Hepatocyte (in vitro differentiated cells): Measurements from ENCODE around the gene ARF5. TPM values are rescaled to one million over a fixed set of nuclear protein-coding genes. Genes with fewer than 3 reads are reported as not detected.

Experiments used
- DNase-seq: peaks from one replicate; pipeline ENCODE4 v3.0.0-alpha.2; 2016; ENCODE audit warnings: low spot score
- H2AFZ ChIP-seq: fragments of 200-600 bp; sonication (generic); 2 replicates; pipeline ENCODE4 v1.6.0; 2016; ENCODE audit warnings: antibody characterized with exemption, mild to moderate bottlenecking
- H3K27ac ChIP-seq: fragments of 200-600 bp; sonication (generic); 2 replicates; pipeline ENCODE4 v1.5.1; 2016; ENCODE audit warnings: mild to moderate bottlenecking
- H3K27me3 ChIP-seq: fragments of 200-600 bp; sonication (generic); 2 replicates; pipeline ENCODE4 v1.6.1; 2016
- H3K36me3 ChIP-seq: fragments of 200-600 bp; sonication (generic); replicated peaks from 2 replicates; pipeline ENCODE4 v1.5.1; 2016; ENCODE audit warnings: low read depth; ENCODE audit not compliant: insufficient read depth
- H3K4me1 ChIP-seq: fragments of 200-600 bp; sonication (generic); 2 replicates; pipeline ENCODE4 v1.5.1; 2016; ENCODE audit warnings: mild to moderate bottlenecking, moderate library complexity; ENCODE audit not compliant: insufficient read depth
- H3K4me2 ChIP-seq: fragments of 200-600 bp; sonication (generic); 2 replicates; pipeline ENCODE4 v1.6.0; 2016
- H3K4me3 ChIP-seq: fragments of 200-600 bp; sonication (generic); 2 replicates; pipeline ENCODE4 v1.5.1; 2016; ENCODE audit warnings: mild to moderate bottlenecking
- H3K79me2 ChIP-seq: fragments of 200-600 bp; sonication (generic); 2 replicates; pipeline ENCODE4 v1.6.0; 2017; ENCODE audit warnings: mild to moderate bottlenecking
- H3K9me2 ChIP-seq: fragments of 200-600 bp; sonication (generic); replicated peaks from 2 replicates; pipeline ENCODE4 v1.6.0; 2017; ENCODE audit warnings: mild to moderate bottlenecking; ENCODE audit not compliant: insufficient read depth
- H3K9me3 ChIP-seq: fragments of 200-600 bp; sonication (generic); 2 replicates; pipeline ENCODE4 v1.5.1; 2016; ENCODE audit warnings: low read depth, mild to moderate bottlenecking
- H4K20me1 ChIP-seq: fragments of 200-600 bp; sonication (generic); 2 replicates; pipeline ENCODE4 v1.6.0; 2016; ENCODE audit warnings: mild to moderate bottlenecking; ENCODE audit not compliant: insufficient read depth, poor library complexity, severe bottlenecking
- EZH2 ChIP-seq: fragments of 200-600 bp; sonication (generic); IDR thresholded peaks from 2 replicates; pipeline ENCODE4 v1.6.1; 2016; ENCODE audit warnings: antibody characterized with exemption, mild to moderate bottlenecking, borderline replicate concordance
- EZH2phosphoT487 ChIP-seq: fragments of 200-600 bp; sonication (generic); IDR thresholded peaks from one replicate; pipeline ENCODE4 v1.6.1; 2018; ENCODE audit warnings: antibody characterized with exemption, mild to moderate bottlenecking, low read depth, moderate library complexity; ENCODE audit not compliant: unreplicated experiment, severe bottlenecking
- WGBS: methylation state at CpG from one replicate; pipeline ENCODE4 v1.1.6; 2016; ENCODE audit warnings: low lambda C conversion rate; ENCODE audit errors: missing lambda C conversion rate; 5-methylcytosine and 5-hydroxymethylcytosine counted together
- polyA plus RNA-seq: library from polyadenylated mRNA; unstranded; fragments of >200 nt; fragmentation: Nextera tagmentation; extraction: Ambion mirVana; gene quantifications from 2 replicates; pipeline ENCODE4 v1.2.1, GENCODE V29; 2016
- total RNA-seq: library from RNA; depleted of rRNA; stranded (reverse); fragments of >200 nt; gene quantifications from 2 replicates; pipeline ENCODE4 v1.2.3, GENCODE V29; 2014
- TF ChIP-seq, protein P1 (sequence below): fragments of 200-600 bp; sonication (generic); IDR thresholded peaks from 2 replicates; pipeline ENCODE4 v1.5.1; 2016; ENCODE audit warnings: antibody characterized with exemption, mild to moderate bottlenecking; ENCODE audit not compliant: poor library complexity

Gene ARF5
- total and polyA plus RNA-seq, 2 experiments from 2014 or later, result 237 to 243 TPM

GRCh38 chr7:127578036-127578684, 10.1 kb upstream of the ARF5 start:
- Histone ChIP-seq H3K9me3 (no peaks in the 10 kb centered on the region), H3K4me1 (no peaks in the 10 kb centered on the region), H4K20me1 (peaks cover 10% of the 10 kb centered on the region), H3K9me2 (no peaks in the 10 kb centered on the region), H2AFZ (no peak overlapping the region), H3K4me2 (no peak overlapping the region), H3K27ac (no peak overlapping the region), H3K79me2 (peaks cover 28% of the 10 kb centered on the region), H3K36me3 (no peaks in the 10 kb centered on the region), H3K27me3 (no peaks in the 10 kb centered on the region), H3K4me3 (no peak overlapping the region)
- WGBS, result 71% methylated on average over 5 of the region's 5 CpGs
- TF ChIP-seq EZH2, result no peak
- no peak for TF ChIP-seq EZH2phosphoT487
- TF ChIP-seq, protein P1, sequence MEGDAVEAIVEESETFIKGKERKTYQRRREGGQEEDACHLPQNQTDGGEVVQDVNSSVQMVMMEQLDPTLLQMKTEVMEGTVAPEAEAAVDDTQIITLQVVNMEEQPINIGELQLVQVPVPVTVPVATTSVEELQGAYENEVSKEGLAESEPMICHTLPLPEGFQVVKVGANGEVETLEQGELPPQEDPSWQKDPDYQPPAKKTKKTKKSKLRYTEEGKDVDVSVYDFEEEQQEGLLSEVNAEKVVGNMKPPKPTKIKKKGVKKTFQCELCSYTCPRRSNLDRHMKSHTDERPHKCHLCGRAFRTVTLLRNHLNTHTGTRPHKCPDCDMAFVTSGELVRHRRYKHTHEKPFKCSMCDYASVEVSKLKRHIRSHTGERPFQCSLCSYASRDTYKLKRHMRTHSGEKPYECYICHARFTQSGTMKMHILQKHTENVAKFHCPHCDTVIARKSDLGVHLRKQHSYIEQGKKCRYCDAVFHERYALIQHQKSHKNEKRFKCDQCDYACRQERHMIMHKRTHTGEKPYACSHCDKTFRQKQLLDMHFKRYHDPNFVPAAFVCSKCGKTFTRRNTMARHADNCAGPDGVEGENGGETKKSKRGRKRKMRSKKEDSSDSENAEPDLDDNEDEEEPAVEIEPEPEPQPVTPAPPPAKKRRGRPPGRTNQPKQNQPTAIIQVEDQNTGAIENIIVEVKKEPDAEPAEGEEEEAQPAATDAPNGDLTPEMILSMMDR, result peak; percentile 11
- no peak for DNase-seq

DNA sequence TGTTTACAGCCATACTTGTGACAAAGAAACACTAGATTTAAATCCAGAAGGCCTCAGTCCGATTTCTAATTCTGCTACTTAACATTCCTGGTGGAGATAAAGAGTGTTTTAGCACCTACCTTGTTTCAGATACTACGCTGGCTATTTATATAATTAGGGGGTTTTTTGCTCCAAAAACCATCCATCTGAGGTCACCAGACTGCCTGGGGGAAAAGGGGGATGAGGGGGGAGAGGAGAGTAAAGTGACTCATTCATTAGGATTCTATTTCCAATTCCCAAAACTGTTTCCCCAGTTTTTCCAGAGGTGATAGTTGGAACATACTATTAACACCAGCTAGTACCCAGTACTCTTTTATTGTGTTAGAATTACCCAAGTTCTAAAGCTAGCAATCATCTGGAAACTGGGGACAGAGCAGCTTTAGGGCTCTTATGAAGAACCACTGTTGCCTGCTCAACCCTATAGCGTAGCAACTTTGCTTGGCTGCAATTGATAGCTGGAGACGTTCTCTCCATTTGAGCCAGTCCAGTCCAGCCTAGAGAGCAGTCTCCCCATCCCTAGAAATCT, 9.4 kb upstream of the ARF5 start:
- whole genome bisulfite sequencing, result 89% methylated on average over 4 of the region's 4 CpGs
- H3K27me3 ChIP-seq, result no peaks in the 10 kb centered on the region
- H3K9me2 ChIP-seq, result no peaks in the 10 kb centered on the region
- no peaks in the 10 kb centered on the region for H3K9me3 ChIP-seq
- H3K4me3 ChIP-seq, result no peak overlapping the region
- H3K27ac ChIP-seq, result no peak overlapping the region
- no peaks in the 10 kb centered on the region for H3K36me3 ChIP-seq
- no peak overlapping the region for H3K4me2 ChIP-seq
- peaks cover 34% of the 10 kb centered on the region for H3K79me2 ChIP-seq
- TF ChIP-seq EZH2 (no peak), EZH2phosphoT487 (no peak)
- TF ChIP-seq, protein P1, result no peak
- peaks cover 5% of the 10 kb centered on the region for H3K4me1 ChIP-seq
- DNase-seq, result no peak
- no peak overlapping the region for H2AFZ ChIP-seq
- H4K20me1 ChIP-seq, result peaks cover 17% of the 10 kb centered on the region

- peaks cover 49% of the 10 kb centered on the region for H3K79me2 ChIP-seq
- no peak overlapping the region for H2AFZ ChIP-seq
- peaks cover 17% of the 10 kb centered on the region for H4K20me1 ChIP-seq
Measured at GRCh38 chr7:127580612-127581011, 7.6 kb upstream of the ARF5 start.

More at GRCh38 chr7:127580612-127581011, 7.6 kb upstream of the ARF5 start:
- no peak for DNase-seq
- H3K27me3 ChIP-seq, result no peaks in the 10 kb centered on the region
- no peaks in the 10 kb centered on the region for H3K36me3 ChIP-seq
- H3K9me2 ChIP-seq, result no peaks in the 10 kb centered on the region
- H3K9me3 ChIP-seq, result no peaks in the 10 kb centered on the region
- peaks cover 14% of the 10 kb centered on the region for H3K4me1 ChIP-seq
- H3K27ac ChIP-seq, result no peak overlapping the region
- TF ChIP-seq, protein P1, result no peak
- TF ChIP-seq EZH2 (no peak), EZH2phosphoT487 (no peak)
- no peak overlapping the region for H3K4me3 ChIP-seq
- H3K4me2 ChIP-seq, result no peak overlapping the region
